Measurements from ENCODE around the gene GALNT16.
"Not testable (repeated sequence)": the region's sequence is repeated elsewhere in the genome, so short reads cannot be mapped to it uniquely, and the experiment has no call there.

DNA sequence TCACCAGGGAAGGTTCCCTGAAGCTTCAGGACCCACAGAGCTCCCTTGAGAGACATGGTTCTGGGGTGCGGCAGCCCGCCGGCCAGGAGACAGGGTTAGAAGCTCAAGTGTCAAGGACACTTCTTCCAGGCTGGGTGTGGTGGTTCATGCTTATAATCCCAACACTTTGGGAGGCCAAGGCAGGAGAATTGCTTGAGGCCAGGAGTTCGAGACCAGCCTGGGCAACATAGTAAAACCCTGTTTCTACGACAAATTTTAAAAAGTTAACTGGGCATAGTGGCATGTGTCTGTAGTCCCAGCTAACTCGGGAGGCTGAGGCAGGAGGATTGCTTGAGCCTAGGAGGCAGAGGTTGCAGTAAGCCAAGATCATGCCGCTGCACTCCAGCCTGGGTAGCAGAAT lies 30.9 kb downstream of the GALNT16 start:
- not testable (repeated sequence) for TF ChIP-seq CTCF (conservative IDR thresholded peaks at IDR 0.05 in 1 of 2, IDR thresholded peaks at IDR 0.05 in 1 of 2; ENCODE audit: low read depth in 1 of 2, low read length in 2 of 2); EZH2 (IDR thresholded peaks at IDR 0.05; ENCODE audit: low read length, missing control alignments)
